ENCODE data around the gene SMPD4.
"Not testable (repeated sequence)": the region's sequence is repeated elsewhere in the genome, so short reads cannot be mapped to it uniquely, and the experiment has no call there.

Gene SMPD4, protein sequence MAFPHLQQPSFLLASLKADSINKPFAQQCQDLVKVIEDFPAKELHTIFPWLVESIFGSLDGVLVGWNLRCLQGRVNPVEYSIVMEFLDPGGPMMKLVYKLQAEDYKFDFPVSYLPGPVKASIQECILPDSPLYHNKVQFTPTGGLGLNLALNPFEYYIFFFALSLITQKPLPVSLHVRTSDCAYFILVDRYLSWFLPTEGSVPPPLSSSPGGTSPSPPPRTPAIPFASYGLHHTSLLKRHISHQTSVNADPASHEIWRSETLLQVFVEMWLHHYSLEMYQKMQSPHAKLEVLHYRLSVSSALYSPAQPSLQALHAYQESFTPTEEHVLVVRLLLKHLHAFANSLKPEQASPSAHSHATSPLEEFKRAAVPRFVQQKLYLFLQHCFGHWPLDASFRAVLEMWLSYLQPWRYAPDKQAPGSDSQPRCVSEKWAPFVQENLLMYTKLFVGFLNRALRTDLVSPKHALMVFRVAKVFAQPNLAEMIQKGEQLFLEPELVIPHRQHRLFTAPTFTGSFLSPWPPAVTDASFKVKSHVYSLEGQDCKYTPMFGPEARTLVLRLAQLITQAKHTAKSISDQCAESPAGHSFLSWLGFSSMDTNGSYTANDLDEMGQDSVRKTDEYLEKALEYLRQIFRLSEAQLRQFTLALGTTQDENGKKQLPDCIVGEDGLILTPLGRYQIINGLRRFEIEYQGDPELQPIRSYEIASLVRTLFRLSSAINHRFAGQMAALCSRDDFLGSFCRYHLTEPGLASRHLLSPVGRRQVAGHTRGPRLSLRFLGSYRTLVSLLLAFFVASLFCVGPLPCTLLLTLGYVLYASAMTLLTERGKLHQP

DNA sequence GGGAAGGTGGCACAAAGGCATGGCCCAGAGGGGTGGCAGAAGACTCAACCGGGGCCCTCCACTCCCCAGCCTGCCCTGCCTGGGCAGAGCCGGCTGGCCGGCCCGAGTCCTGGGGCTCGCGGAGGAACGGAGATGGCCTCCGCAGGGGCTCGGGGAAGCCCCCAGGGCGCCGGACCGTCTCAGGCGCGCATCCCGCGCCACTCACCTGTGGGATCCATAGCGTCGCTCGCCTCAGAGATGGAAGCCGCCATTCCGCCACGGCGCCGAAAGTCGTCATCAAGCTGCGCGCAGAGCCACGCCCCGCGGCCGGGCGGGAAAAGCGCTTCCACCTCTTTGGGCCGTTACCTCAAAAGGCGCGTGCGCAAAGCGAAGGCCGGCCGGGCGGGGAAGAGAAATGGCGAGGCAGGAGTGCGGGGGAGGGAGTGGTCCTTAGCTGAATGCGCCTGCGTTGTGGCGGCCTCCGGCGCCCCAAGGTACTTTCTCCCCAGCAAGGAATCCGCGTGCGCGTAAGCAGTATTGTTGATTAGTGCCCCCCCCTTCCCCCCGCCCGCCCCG is at the start of gene SMPD4:
Gene SMPD4 (minus strand): TSS at position 278 of the 555 bp plus-strand sequence. CDS start 5,010 bp downstream, outside the sequence.
- peak; percentile 95 for DNase-seq (ENCODE audit: low spot score)

DNA sequence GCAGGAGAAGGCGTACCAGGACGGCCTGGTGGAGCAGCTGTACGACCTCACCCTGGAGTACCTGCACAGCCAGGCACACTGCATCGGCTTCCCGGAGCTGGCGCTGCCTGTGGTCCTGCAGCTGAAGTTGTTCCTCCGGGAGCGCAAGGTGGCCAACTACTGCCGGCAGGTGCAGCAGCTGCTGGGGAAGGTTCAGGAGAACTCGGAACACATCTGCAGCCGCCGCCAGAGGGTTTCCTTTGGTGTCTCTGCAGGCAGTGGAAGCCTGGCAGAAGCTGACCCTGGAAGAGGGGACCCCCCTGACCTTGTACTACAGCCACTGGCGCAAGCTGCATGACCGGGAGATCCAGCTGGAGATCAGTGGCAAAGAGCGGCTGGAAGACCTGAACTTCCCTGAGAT is 49.5 kb upstream of the SMPD4 start:
- not testable (repeated sequence) for DNase-seq (ENCODE audit: low spot score)

DNA sequence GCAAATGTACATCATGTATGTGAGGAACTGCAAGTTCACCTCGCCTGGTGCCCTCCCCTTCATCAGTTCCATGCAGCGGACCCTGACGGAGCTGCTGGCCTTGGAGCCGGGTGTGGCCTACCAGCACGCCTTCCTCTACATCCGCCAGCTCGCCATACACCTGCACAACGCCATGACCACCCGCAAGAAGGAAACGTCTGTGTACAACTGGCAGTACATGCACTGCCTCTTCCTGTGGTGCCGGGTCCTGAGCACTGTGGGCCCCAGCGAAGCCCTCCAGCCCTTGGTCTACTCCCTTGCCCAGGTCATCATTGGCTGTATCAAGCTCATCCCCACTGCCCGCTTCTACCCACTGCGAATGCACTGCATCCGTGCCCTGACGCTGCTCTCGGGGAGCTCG is 49.0 kb upstream of the SMPD4 start:
- not testable (repeated sequence) for DNase-seq (ENCODE audit: low spot score)

DNA sequence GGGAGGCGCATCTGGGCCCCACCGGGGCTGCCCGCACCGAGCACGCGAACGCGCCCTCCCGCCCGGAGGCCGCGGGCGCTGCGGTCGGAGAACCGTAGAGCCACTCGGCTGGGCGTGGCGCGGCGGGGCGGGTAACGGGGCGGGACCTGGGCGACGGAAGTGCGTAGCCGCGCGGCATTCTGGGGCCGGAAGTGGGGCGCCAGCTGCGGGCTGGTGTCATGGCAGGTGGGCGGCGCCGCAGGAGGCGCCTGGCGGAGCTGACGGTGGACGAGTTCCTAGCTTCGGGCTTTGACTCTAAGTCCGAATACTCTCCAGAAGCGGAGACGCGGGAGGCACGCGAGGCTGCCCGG is 47.7 kb upstream of the SMPD4 start:
- DNase-seq (ENCODE audit: low spot score), result not testable (repeated sequence)

DNA sequence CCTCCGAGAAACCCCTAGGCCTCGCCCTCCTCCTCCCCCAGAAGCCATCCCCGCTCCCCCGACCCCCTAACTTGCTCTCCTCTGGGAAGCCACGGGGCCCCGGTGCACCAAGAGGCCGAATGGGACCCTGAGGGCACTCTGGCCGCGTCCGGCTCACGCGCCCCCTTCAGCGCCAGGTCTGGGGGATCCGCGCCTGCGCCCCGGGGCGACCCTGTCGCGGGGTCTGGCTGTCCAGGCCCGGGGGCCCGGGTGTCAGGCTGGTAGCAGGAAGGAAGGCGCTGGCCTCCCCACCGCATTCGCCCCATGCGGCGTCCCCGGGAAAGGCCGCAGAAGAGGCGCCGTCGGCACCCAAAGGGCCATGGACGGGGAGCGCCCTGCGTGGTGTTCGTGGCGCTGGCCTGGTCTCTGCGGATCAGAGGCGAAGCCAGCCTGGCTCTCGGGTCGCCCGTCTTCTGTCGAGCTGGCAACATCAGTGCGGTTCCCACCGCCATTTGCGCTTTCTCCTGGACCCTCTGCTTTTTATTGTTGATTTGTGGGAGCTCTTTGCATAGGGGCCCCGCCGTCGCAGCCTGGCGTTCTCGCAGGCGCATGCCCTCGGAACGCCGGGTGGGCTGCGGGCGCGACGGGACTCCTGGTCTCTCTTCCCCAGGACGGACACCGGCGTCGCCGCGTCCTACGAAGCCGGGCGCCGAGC is 47.2 kb upstream of the SMPD4 start:
- DNase-seq (ENCODE audit: low spot score), result not testable (repeated sequence)

DNA sequence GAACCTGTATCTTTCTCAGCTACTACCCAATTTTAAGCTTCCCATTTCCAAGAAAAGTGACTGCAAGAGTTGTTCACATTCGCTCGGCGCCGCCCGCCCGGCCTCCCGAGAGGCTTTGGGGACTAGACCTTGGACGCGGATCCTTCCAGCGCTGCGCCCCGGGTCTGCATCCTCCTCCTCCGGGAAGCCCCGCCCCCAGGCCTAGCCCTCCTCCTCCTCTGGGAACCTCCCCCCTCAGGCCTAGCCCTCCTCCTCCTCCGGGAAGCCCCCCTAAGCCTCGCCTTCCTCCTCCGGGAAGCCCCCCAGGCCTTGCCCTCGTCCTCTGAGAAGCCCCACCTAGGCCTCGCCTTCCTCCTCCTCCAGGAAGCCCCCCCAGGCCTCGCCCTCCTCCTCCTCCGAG is 46.6 kb upstream of the SMPD4 start:
- DNase-seq (ENCODE audit: low spot score), result not testable (repeated sequence)

DNA sequence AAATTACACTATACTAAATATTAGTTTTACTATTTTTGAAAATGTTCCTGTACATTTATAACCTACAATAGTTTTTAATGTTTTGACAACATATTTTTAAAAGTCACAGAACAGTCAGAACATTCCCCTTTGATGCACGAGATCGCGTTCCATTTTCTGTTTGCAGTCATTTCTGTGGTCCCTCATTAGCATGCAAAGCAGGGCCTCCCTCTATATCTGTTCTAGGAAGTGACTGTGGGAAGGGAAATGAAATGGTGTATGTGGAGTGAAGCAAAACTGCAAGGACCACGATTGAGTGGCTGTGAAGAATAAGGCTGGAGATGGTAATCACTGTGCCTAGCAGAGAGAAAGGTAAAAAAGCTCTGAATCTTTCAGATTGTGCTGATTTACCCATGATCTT is 41.1 kb upstream of the SMPD4 start:
- not testable (repeated sequence) for DNase-seq (ENCODE audit: low spot score)

DNA sequence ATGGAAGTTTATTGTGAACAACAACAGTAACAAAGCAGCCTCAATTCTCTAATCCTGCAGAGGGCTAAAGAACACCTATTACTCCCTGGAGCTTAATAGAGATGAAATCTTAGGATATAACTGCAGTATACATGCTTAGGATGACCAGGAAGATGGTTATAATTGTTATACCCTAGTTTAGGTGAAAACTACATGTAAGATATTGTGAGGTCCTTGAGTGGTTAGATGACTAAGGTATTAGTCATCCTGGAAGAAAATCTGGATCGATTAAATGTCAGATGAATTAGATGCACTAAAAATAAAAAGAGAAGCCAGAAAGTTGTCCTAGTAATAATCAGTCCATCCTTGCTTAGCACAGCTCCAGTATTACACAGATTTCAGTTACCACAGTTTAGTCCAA is 39.1 kb upstream of the SMPD4 start:
- not testable (repeated sequence) for DNase-seq (ENCODE audit: low spot score)

DNA sequence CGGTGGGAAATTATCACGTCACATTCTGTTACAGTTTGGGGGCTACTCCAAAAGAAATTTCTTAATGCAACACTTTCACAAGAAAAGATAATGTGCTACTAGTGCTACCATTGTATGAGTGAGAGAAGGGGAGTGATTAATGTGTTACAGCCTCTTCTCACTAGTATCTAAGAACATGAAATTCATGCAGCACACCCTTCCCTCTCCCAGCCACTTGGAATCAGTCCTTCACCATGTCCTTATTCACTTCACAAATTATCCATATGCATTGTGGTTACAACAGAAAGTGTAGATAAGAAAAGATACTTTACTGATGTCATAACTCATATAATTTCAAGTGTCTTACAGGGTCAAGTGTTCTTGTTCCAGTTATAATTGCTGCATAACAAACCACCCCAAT is 37.7 kb upstream of the SMPD4 start:
- not testable (repeated sequence) for DNase-seq (ENCODE audit: low spot score)

DNA sequence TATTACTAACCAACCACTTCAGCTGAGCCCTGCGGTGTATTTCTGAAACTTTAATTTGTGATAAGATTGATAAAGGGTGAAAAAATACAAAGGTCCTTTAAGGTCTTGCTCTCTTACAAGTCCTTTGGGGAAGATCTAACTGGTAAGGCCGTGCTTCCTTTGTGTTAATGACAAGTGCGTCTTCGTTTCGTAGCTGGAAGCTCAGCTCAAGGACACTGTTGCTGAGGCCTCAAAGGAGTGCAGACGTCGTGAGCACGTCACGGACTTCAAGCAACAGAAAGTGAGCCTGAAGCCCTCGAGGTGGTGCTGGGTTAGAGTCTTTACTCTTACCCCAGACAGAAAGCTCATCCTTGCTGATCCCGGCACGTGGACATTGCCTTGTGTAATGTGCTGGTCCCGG is 25.6 kb upstream of the SMPD4 start:
- DNase-seq (ENCODE audit: low spot score), result not testable (repeated sequence)

DNA sequence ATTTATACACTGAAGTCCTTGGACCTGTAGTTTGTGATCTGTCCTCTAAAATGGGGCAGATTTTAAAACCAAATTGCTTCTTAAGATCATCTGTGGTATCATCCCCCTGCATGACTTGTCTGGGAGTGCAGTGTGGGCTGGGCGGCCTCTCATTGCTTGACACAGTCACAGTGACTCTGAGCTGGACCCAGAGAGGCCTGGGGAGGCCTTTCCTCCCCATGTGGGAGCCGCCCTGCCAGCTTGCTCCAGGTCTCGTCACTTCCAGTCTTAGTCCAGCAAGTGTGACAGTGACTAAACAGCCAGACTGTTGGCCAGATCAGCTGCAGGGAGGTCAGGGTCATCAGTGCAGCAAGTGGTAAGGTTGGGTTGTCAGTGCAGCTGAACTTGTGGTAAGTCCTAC is 21.7 kb upstream of the SMPD4 start:
- not testable (repeated sequence) for DNase-seq (ENCODE audit: low spot score)

DNA sequence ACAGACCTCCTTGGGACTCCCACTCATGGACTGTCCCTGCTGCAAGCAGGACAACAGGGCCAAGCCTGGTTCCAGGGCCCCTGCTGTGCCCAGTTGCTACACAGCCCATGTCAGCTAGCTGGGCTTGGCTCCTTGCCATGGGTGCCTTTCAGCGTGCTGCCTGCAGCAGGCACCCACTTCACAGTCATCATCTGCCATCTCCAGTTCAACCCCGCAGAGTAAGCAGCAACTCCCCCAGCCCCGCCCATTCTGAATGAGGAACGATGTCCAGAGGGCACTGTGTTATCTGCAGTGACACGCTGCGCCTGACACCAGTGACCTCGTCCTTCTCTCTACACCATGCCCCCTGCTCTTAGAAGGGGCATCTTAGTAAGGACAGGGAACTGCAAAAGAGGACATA is 21.1 kb upstream of the SMPD4 start:
- peak; percentile 57 for DNase-seq (ENCODE audit: low spot score)

DNA sequence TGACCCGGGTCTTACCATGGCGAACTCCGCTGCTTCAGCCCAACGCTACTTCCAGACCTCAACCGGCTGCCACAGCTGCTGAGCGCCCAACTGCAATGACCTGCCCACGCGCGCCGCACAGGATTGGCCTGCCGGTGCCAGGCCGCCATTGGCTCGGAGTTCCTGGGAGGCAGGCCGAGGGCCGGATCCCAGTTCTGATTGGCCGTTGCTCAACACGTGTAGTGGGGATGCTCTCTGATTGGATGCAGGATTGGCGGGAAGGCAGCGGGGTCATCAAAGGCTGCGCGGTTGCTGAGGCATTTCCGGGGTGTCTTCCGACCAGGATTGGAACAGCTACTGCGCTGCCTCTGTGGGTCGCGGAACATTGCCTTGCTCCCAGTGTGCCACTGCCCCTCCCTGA is 16.9 kb upstream of the SMPD4 start, which contains the start of gene TUBA3E:
Gene TUBA3E (minus strand): TSS at position 97 of the 400 bp plus-strand sequence. CDS start 79 bp downstream, at position 18.
- no peak for DNase-seq (ENCODE audit: low spot score)

DNA sequence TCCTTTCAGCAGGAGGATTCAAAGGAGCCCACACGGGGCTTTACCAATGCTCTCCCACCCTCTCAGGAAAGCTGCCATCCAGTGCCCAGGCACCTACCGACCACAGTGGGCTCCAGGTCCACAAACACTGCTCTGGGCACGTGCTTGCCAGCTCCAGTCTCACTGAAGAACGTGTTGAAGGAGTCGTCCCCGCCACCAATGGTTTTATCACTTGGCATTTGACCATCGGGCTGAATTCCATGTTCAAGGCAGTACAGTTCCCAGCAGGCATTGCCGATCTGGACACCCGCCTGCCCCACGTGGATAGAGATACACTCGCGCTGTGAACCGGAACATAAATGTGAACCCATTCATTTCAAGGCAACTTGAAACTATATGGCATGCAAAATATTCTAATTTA is 14.7 kb upstream of the SMPD4 start:
- not testable (repeated sequence) for DNase-seq (ENCODE audit: low spot score)

DNA sequence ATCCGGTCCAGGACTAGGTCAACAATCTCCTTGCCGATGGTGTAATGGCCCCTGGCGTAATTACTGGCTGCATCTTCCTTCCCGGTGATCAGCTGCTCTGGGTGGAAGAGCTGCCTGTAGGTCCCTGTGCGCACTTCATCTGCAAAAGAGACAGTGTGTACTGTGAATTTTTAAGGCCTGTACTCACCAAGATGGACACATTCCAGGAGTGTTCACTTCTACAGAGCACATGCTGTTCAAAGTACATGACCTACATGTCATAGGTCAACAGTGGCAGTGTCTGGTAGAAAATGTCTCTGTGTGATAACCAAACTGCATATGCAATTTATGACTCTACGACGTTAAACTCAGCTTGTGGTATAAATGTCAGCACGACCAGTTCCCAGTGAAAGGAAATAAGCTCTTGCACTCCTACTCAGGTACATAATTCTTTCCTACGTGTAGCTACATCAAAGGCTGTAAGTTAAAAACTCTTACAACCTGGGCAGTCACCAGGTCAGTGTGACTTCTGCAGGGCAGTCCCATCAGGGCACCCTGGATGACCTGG is 13.8 kb upstream of the SMPD4 start:
- DNase-seq (ENCODE audit: low spot score), result not testable (repeated sequence)

DNA sequence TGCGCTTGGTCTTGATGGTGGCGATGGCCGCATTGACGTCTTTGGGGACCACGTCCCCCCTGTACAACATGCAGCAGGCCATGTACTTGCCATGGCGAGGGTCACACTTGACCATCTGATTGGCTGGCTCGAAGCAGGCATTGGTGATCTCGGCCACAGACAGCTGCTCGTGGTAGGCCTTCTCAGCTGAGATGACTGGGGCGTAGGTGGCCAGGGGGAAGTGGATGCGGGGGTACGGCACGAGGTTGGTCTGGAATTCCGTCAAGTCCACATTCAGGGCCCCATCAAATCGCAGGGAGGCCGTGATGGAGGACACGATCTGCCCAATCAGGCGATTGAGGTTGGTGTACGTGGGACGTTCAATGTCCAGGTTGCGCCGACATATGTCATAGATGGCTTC is 12.4 kb upstream of the SMPD4 start:
- not testable (repeated sequence) for DNase-seq (ENCODE audit: low spot score)

DNA sequence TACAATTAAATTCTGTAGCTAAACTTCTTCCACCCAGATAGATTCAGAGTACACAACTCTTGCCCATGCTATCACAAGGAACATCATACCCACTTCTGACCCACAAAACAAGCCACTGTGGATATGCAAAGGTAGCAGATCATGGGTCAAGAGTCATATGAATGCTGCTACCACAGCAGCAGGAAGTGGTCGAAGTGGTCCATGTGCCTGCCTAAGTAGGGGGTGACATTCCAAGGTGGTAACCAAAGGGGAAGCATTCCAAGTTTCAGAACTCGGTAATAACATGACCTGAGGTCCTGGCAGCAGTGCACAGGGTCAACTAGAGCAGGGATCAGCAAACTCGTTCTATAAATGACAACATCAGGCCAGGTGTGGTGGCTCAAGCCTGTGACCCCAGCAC is 11.0 kb upstream of the SMPD4 start:
- not testable (repeated sequence) for DNase-seq (ENCODE audit: low spot score)

DNA sequence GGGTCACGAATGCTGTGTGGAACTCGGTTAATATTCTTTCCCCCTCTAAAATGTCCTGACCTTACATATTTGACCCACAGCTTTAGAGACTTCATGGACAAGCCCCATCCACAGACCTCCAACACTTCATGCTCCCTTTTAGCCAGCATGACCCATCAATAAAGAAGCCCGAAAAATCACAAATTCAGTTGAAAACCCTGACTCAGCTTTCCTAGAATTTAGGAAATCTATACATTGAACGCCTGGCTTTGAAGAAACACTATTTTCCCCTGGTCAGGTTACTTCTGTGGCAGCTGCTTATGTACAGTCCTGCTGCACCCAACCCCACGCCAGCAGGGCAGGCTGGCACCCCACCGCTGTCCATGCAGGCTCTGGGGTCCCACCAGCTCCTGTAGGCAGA is 9.9 kb upstream of the SMPD4 start:
- not testable (repeated sequence) for DNase-seq (ENCODE audit: low spot score)

DNA sequence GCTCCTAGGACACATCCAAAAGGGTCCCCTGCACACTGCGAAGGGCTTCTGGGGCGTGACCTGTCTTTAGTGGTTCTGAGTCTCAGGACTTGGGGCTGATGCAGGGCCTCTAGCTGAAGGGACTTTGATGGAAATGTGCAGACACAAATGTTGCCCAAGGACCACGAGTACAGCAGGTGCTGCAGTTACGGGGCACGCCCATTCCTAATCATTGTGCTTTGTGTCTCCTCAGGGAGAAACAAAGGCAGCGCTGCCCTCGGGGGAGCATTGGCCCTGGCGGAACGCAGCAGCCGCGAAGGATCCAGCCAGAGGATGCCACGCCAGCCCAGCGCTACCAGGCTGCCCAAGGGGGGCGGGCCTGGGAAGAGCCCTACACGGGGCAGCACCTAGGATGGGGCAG is 8.8 kb upstream of the SMPD4 start:
- no peak for DNase-seq (ENCODE audit: low spot score)

DNA sequence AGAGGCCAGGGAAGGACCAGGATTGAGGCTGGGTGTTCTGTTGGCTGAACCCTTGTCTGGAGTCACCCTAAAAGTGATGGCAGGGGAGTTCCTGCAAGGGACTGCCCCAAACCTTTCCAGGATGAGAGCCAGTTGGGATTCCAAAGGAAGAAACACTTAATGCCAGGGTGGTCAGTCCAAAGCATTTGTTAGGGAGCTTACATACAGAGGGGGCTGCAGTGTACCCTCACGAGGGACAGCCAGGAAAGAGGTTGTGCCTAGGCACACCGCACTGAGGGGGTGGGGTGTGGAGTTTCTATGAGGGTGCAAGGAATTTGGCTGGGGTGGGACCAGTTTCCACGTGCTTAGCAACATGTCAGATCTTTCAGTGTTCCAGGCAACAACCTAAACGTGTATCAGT is 7.6 kb upstream of the SMPD4 start:
- not testable (repeated sequence) for DNase-seq (ENCODE audit: low spot score)

DNA sequence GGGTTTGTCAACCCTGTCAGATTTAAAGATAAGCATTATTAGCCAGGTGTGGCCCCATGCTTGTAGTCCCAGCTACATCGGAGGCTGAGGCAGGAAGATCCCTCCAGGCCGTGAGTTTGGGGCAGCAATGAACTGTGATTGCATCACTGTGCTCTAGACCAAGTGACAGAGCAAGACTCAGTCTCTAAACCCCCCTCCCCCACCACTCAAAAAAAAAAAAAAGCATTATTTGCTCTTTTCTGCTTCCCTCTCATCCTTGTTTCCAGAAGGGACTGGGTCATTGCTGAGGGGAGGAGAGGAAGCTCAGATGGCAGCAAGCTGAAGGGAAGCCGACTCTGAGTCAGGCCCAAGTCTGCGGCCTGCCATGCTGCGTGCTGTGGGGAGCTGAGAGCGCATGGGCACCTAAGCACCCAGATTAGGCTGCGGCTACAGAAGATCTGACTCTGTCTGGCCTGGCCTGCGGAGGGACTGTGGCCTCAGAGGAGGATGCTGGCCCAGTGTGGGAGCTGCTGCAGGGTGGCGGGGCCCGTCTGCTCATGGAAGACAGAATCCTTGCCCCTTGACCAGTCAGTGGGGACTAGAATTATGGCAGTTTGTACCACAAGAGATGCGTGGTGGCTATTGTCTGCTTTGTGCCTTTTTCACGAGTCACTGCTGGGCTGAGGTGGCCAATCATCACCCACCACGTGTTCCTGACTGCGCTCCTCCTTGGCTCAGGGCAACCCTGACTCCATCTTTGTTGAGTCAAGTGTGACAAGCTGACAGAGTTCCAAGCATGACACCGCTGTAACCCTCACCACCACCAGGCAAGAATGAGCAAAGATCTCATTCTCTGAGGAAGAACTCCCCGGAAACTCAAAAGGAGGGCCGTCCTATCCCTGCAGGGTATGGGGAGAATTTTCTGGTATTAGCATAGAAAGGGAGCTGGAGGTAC is 6.7 kb upstream of the SMPD4 start:
- not testable (repeated sequence) for DNase-seq (ENCODE audit: low spot score)

Data from hematopoietic multipotent progenitor cell treated with erythropoietin and hydrocortisone succinate and interleukin-3 and kit ligand, for 15 days (in vitro differentiated cells).